BJ (cell line): ENCODE data around the gene CDC42EP3. TPM values are rescaled to one million over a fixed set of nuclear protein-coding genes. Genes with fewer than 3 reads are reported as not detected.

ENCODE experiments used
- CTCF ChIA-PET: fragments of 350-600 bp; formaldehyde crosslinking; extraction: SDS; loops from one replicate; lab custom pipeline; 2021; ENCODE audit warnings: antibody characterized with exemption, inconsistent platforms; lab: Yijun Ruan, JAX
- POLR2A ChIA-PET: fragments of 300-600 bp; sonication (Branson Sonifier 250); formaldehyde crosslinking; extraction: SDS; loops from one replicate; lab custom pipeline; 2021; ENCODE audit warnings: antibody characterized with exemption; lab: Charles Lee
- DNase-seq: peaks from one replicate; pipeline ENCODE4 v3.0.0-alpha.2; 2011; ENCODE audit warnings: low read depth
- H3K27me3 ChIP-seq: 2 replicates; pipeline ENCODE4 v1.6.0; 2011; ENCODE audit warnings: low read length; ENCODE audit not compliant: control insufficient read depth, insufficient read depth
- H3K36me3 ChIP-seq: 2 replicates; pipeline ENCODE4 v1.5.1; 2011; ENCODE audit warnings: low read length; ENCODE audit not compliant: control insufficient read depth, insufficient read depth
- H3K4me3 ChIP-seq: 2 replicates; pipeline ENCODE4 v1.5.1; 2011; ENCODE audit warnings: low read depth, mild to moderate bottlenecking, control low read depth, low read length
- polyA plus RNA-seq: library from polyadenylated mRNA; depleted of rRNA; stranded (reverse); fragments of >200 nt; gene quantifications from 2 replicates; pipeline ENCODE4 v1.2.3, GENCODE V29; 2011
- TF ChIP-seq, protein P1 (sequence below): IDR thresholded peaks from 2 replicates; pipeline ENCODE4 v1.5.1; 2011; ENCODE audit warnings: low read depth, mild to moderate bottlenecking, control low read depth, inconsistent platforms, low read length, moderate library complexity; ENCODE audit not compliant: insufficient read depth

Gene CDC42EP3
- polyA plus RNA-seq, 1 experiment: 191 TPM

DNA sequence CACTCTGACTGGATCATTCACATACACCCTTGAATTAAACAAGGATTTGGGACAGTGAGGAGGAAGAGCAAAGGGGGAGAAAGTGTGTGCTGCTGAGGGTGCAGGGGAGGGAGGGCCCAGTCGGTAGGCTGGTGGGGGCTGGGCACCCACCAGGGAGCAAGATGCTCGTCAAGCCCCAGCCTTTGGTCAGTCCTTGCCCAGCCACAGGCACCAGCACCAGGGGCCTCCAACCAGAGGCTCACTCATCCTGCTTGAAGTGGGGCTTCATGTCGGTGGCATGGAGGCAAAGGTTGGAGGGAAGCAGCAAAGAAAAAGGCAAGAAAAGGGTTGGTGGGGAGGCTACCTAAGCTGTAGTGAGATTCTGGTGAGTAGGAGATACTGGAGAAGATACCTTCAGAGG is 21.9 kb downstream of the CDC42EP3 start:
- Histone ChIP-seq H3K27me3 (no peaks in the 10 kb centered on the region), H3K36me3 (peaks cover 24% of the 10 kb centered on the region), H3K4me3 (no peak overlapping the region)
- no peak for DNase-seq
- POLR2A ChIA-PET: no interaction called here
- CTCF ChIA-PET: interaction anchor here (1.1 kb wide), 1 partner anchor 254 kb away, joined by 5 read pairs; no protein-coding TSS in a partner anchor
- TF ChIP-seq, protein P1, sequence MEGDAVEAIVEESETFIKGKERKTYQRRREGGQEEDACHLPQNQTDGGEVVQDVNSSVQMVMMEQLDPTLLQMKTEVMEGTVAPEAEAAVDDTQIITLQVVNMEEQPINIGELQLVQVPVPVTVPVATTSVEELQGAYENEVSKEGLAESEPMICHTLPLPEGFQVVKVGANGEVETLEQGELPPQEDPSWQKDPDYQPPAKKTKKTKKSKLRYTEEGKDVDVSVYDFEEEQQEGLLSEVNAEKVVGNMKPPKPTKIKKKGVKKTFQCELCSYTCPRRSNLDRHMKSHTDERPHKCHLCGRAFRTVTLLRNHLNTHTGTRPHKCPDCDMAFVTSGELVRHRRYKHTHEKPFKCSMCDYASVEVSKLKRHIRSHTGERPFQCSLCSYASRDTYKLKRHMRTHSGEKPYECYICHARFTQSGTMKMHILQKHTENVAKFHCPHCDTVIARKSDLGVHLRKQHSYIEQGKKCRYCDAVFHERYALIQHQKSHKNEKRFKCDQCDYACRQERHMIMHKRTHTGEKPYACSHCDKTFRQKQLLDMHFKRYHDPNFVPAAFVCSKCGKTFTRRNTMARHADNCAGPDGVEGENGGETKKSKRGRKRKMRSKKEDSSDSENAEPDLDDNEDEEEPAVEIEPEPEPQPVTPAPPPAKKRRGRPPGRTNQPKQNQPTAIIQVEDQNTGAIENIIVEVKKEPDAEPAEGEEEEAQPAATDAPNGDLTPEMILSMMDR: no peak

DNA sequence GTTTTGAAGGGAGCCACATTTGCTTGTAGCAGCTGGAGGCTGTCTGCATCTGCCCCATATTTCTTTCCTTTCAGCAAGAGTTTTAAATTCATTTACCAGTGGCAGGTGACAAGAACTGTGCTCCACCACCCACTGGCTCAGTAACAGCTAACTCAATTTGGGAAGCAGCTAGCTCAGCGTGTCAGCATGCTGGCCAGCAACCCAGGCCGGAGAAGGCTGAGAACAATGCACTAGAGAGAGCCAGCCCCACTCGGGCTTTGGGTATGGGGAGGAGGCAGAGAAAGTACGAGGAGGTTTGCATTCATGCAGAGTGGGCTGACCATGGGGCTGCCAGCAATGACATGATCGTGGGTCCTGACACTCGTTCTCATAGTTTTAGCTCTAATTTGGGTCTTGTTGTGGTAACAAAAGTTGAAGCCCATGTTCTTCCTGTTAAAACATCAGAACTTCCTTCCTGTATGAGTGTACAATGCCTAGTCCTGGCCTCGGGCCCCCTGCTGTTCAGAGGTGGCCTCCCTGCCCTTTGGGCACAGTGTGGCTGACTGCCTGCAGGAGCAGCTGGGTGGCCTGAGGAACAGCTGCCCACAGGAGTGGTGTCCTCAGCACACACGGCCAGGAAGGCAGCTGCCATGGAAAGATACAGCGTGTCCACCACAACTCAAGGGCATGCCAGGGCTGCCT is 23.0 kb downstream of the CDC42EP3 start:
- H3K4me3 ChIP-seq: no peak overlapping the region
- ChIA-PET POLR2A (interaction anchor here (0.5 kb wide), 1 partner anchor 37 kb away, joined by 4 read pairs; no protein-coding TSS in a partner anchor), CTCF (interaction anchor here (0.9 to 1.8 kb wide), 5 partner anchors 9 to 233 kb away, joined by 3 to 7 read pairs (median 3); no protein-coding TSS in a partner anchor)
- no peak for DNase-seq
- TF ChIP-seq, protein P1: 0 out of 2 replicates have a peak, but pooled peaks have one; percentile 15
- H3K27me3 ChIP-seq: no peaks in the 10 kb centered on the region
- H3K36me3 ChIP-seq: peaks cover 25% of the 10 kb centered on the region

DNA sequence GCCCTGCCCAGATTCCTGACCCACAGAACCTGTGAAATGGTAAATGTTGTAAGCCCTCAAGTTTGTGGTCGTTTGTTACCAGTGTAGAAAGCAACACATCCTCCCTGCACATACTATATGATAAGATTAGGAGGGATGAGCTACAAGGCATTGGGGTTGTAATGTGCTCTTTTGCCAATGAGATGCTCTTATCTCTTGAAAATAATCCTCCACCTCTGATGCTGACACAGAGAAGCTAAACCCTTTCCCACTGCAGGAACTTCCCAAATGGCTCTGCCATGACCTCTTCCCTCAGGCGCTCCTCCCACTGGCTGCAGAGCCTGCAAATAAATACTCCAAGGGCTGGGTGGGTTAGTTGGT is 23.5 kb downstream of the CDC42EP3 start:
- DNase-seq: no peak
- TF ChIP-seq, protein P1: no peak
- H3K36me3 ChIP-seq: peaks cover 25% of the 10 kb centered on the region
- ChIA-PET POLR2A (interaction anchor here (0.5 kb wide), 1 partner anchor 38 kb away, joined by 4 read pairs; no protein-coding TSS in a partner anchor), CTCF (interaction anchor here (0.9 to 1.8 kb wide), 5 partner anchors 9 to 233 kb away, joined by 3 to 7 read pairs (median 3); no protein-coding TSS in a partner anchor)
- no peaks in the 10 kb centered on the region for H3K27me3 ChIP-seq
- H3K4me3 ChIP-seq: no peak overlapping the region

DNA sequence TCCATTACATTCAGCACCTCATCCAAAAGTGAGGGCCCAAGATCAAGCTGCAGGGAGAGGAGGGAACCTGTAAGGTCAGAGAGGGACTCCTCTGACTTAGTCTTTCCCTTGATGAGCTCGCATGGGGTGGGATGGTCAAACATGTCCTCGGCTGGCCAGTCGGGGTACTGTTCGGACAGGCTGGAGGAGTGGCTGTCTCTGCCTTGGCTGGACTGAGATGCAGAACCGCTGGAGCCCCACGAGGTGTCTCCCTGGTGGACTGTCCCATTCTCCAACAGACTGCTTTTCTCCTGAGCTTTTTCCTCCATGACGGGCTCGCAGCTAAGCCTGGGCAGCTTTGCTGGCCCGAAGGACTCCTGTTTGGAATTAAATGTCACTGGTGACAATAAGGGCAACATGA is 25.6 kb downstream of the CDC42EP3 start:
- H3K36me3 ChIP-seq: peaks cover 25% of the 10 kb centered on the region
- DNase-seq: no peak
- TF ChIP-seq, protein P1: no peak
- H3K4me3 ChIP-seq: no peak overlapping the region
- no peaks in the 10 kb centered on the region for H3K27me3 ChIP-seq
- CTCF ChIA-PET: interaction anchor here (1.2 kb wide), 1 partner anchor 11 kb away, joined by 3 read pairs; no protein-coding TSS in a partner anchor
- POLR2A ChIA-PET: no interaction called here

DNA sequence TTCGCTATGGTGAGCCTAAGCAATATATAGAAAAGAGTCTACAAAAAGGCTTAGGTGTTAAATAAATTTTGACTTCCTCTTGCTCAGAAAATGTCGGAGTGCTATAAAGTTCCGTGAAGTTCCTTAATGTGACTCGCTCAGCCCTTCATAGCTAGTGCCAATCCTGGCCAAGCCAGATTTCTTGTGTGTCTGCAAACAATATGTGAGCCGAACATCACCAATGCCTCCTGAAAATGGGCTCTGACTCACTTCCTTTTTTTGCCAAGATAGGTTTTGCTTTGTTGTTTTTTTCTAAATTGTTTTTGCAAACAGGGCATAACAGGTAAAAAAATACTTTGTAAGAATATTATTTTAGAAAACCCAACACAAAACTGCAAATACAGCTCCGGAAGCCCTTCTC is 26.1 kb downstream of the CDC42EP3 start:
- CTCF ChIA-PET: interaction anchor here (0.7 to 1.2 kb wide), 2 partner anchors 11 to 161 kb away, joined by 3 read pairs; no protein-coding TSS in a partner anchor
- POLR2A ChIA-PET: no interaction called here
- TF ChIP-seq, protein P1: no peak
- H3K36me3 ChIP-seq: peaks cover 24% of the 10 kb centered on the region
- no peak overlapping the region for H3K4me3 ChIP-seq
- DNase-seq: no peak
- H3K27me3 ChIP-seq: no peaks in the 10 kb centered on the region
